AG04450 (cell line): ENCODE results near the gene LSP1. TPM values are rescaled to one million over a fixed set of nuclear protein-coding genes. Genes with fewer than 3 reads are reported as not detected.
"Not testable (repeated sequence)": the region's sequence is repeated elsewhere in the genome, so short reads cannot be mapped to it uniquely, and the experiment has no call there.

Experiments
- CTCF ChIA-PET: fragments of 300-600, 350-600 bp; formaldehyde crosslinking; extraction: SDS; loops from one replicate; lab custom pipeline; 2022; ENCODE audit warnings: antibody characterized with exemption, inconsistent platforms; lab: Charles Lee
- POLR2A ChIA-PET: fragments of 350-600 bp; formaldehyde crosslinking; extraction: SDS; loops from one replicate; lab custom pipeline; 2021; ENCODE audit warnings: antibody characterized with exemption, inconsistent platforms; lab: Yijun Ruan, JAX
- DNase-seq: peaks from one replicate; pipeline ENCODE4 v3.0.0-alpha.2; 2011; ENCODE audit warnings: low read depth, low spot score
- H3K27ac ChIP-seq: one replicate; pipeline ENCODE4 v1.5.1; 2012; ENCODE audit warnings: low read depth, low read length, control low read depth
- H3K27me3 ChIP-seq: one replicate; pipeline ENCODE4 v1.6.0; 2012; ENCODE audit warnings: low read length; ENCODE audit not compliant: control insufficient read depth, insufficient read depth
- H3K4me3 ChIP-seq: 2 replicates; pipeline ENCODE4 v1.5.1; 2011; ENCODE audit warnings: mild to moderate bottlenecking, low read depth, low read length, control low read depth
- H3K9me3 ChIP-seq: 2 replicates; pipeline ENCODE4 v1.5.1; 2012; ENCODE audit warnings: low read length; ENCODE audit not compliant: control insufficient read depth, insufficient read depth
- polyA plus RNA-seq: library from polyadenylated mRNA; depleted of rRNA; stranded (reverse); fragments of >200 nt; gene quantifications from 2 replicates; pipeline ENCODE4 v1.2.3, GENCODE V29; 2011
- TF ChIP-seq, protein P1 (sequence below): IDR thresholded peaks from 2 replicates; pipeline ENCODE4 v1.5.1; 2011; ENCODE audit warnings: low read depth, low read length, control low read depth, inconsistent platforms

Gene LSP1
- polyA plus RNA-seq, 1 experiment = not detected

DNA sequence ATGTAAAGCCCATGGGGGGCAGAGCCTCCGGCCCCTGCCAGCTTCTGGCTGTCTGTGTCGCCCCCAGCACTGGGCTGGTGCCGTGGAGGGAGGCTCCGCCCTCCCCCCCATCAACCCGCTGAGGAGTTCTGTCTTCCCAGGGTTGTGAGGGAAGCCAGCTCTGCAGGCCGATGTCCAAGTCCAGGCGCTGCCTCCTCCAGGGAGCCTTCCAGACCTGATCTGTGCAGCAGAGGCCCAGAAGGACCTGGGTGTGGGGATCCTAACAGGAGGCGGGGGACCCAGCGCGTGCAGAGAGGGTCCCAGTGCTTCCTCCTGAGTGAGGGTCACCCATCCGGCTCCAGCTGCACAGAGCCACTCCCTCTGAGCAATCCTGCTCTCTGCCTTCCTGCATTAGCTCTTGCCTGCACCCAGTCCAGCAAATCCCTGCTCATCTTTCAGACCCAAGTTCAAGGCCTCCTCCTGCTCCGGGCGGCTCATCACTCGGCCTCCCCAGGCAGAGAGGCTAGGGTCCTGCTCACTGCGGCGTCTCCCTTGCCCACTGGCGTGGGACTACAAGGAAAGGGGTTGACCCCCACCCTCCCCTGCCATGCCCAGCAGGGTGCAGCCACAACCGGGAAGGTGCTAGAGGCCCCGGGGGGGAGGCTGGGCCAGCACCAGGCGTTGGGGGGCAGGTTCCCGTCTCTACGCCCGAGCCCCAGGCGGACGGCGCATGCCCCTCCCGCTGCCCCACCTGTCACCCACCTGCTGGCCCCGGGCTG, 22.4 kb downstream of the LSP1 start:
- ChIA-PET POLR2A (no interaction called here), CTCF (no interaction called here)
- no peak overlapping the region for H3K27ac ChIP-seq

DNA sequence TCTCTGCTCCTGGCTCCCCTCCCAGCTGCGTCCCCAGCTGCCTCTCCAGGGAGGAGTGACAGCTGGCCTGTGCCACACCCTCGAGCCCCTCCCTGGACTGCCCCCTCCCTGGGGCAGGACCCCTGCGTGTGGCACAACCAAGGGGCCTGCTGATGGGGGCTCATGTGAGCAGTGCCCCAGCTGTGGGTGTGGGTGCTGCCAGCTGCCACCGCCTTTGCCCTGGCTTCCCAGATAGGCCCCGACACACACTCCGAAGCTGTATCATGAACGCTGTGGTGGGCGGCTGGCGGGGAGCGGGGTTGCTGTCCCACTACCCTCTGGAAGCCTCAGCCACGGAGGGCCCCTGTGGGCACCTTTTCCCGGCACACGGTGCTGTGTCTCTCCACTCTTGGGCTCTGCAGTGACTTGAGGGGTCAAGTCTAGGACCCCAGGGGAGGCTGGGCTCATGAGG, 23.0 kb downstream of the LSP1 start:
- H3K9me3 ChIP-seq, H3K4me3 ChIP-seq, H3K27me3 ChIP-seq, DNase-seq, H3K27ac ChIP-seq: not testable (repeated sequence)
- ChIA-PET POLR2A (interaction anchor here (0.7 kb wide), 1 partner anchor 486 kb away, joined by 4 read pairs; no protein-coding TSS in a partner anchor), CTCF (interaction anchor here (1.0 to 2.2 kb wide), 5 partner anchors 10 to 182 kb away, joined by 3 to 17 read pairs (median 3); no protein-coding TSS in a partner anchor)

More for the DNA sequence above, 22.4 kb downstream of the LSP1 start:
- Histone ChIP-seq H3K4me3 (no peak overlapping the region), H3K9me3 (peaks cover 8% of the 10 kb centered on the region; the same call in 1 of the 2 replicates), H3K27me3 (peaks cover 16% of the 10 kb centered on the region)
- no peak for DNase-seq
- TF ChIP-seq, protein P1, sequence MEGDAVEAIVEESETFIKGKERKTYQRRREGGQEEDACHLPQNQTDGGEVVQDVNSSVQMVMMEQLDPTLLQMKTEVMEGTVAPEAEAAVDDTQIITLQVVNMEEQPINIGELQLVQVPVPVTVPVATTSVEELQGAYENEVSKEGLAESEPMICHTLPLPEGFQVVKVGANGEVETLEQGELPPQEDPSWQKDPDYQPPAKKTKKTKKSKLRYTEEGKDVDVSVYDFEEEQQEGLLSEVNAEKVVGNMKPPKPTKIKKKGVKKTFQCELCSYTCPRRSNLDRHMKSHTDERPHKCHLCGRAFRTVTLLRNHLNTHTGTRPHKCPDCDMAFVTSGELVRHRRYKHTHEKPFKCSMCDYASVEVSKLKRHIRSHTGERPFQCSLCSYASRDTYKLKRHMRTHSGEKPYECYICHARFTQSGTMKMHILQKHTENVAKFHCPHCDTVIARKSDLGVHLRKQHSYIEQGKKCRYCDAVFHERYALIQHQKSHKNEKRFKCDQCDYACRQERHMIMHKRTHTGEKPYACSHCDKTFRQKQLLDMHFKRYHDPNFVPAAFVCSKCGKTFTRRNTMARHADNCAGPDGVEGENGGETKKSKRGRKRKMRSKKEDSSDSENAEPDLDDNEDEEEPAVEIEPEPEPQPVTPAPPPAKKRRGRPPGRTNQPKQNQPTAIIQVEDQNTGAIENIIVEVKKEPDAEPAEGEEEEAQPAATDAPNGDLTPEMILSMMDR = no peak

DNA sequence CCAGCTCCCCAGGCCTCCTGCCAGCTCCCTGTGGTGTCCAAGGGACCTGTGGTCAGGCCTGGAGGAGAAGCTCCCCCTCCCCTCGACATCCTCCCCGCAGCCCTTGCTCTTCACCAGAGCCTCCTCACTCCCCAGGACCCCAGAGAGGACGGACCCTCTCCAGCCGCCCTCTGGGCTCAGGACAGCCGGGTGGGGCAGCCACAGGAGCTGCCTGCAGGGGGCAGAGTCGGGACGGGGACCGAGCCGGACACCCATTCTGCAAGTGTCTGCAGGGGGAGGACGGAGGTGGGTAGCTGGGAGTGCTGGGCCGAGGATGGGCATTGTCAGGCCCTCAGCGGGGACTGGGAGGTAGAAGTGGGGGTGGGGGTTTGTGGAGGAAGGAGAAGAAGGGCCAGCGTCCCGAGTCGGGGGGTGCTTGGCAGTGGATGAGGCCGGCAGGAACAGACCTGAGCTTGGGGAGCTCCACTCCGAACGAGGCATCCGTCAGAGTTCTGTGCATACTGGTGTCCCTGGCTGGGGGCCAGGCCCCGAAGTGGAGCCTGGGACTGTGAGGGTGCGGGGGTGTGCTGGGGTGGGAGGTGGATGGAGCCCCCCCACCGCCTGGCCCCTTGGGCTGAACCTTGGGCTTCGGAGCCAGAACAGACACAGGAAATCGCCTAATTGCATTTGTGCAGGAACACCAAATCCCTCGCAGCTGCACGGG, 23.6 kb downstream of the LSP1 start:
- no peak overlapping the region for H3K27ac ChIP-seq
- DNase-seq = no peak
- POLR2A ChIA-PET = interaction anchor here (0.7 kb wide), 1 partner anchor 485 kb away, joined by 4 read pairs; no protein-coding TSS in a partner anchor

DNA sequence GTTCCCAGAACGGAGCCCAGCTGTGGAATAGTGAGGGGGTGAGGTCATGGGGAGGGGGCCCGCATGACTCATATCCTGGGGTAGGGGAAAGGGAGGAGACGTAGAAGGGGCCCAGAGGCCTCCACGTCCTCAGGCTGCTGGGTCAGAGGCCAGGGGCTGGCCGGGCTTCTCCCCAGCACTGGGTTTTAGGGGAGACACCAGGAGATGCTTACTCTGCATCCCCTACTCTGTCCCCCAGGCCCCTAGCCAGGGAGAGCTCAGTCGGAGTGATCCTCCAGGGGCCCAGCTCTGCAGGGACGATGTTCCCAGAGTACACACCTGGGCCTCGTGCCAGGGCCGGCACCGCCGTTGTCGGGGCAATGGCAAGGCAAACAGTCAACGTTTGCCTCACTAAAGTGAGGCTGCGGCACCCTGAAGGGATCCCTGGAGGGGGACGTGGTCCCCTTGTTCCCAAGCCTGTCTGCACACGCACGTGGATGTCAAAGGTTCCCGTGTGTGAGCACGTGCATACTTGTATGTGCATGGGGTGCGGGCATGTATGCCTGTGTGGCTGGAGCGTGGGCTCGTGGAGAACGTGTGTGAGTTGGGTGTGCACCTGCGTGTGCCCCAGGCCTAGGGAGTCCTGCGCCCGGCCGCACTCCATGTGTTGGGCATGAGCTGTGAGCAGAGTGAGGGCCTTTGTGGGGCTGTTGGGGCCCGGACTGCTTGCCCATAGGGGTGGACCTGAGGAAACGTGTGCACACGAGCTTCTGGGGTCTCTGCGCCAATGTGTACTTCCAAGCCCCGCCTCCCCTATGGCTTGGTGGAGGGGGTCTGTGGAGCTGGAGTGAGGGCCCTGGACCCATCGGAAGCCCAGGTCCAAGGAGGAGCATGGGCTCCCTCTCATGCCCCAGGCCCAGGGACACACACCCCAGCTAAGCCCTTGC, 24.6 kb downstream of the LSP1 start:
- ChIA-PET POLR2A (no interaction called here), CTCF (interaction anchor here (1.0 to 2.2 kb wide), 6 partner anchors 12 to 279 kb away, joined by 3 to 17 read pairs (median 4); no protein-coding TSS in a partner anchor)
- TF ChIP-seq, protein P1 = no peak
- peaks cover 5% of the 10 kb centered on the region; the same call in 1 of the 2 replicates for H3K9me3 ChIP-seq
- DNase-seq = no peak
- no peak overlapping the region for H3K27ac ChIP-seq
- no peak overlapping the region for H3K4me3 ChIP-seq
- H3K27me3 ChIP-seq = no peaks in the 10 kb centered on the region

More for the DNA sequence above, 23.6 kb downstream of the LSP1 start:
- Histone ChIP-seq H3K4me3 (no peak overlapping the region), H3K27me3 (peaks cover 3% of the 10 kb centered on the region), H3K9me3 (peaks cover 5% of the 10 kb centered on the region; the same call in 1 of the 2 replicates)
- CTCF ChIA-PET = interaction anchor here (0.5 to 2.2 kb wide), 8 partner anchors 11 to 1862 kb away, joined by 3 to 17 read pairs (median 3); no protein-coding TSS in a partner anchor
- TF ChIP-seq, protein P1 = peak; percentile 55
